ENCODE measurements around the gene XAGE1B. TPM values are rescaled to one million over a fixed set of nuclear protein-coding genes. Genes with fewer than 3 reads are reported as not detected.
"Not testable (repeated sequence)": the region's sequence is repeated elsewhere in the genome, so short reads cannot be mapped to it uniquely, and the experiment has no call there.

The XAGE1B gene
- total RNA-seq, 2 donors from 2014 or later, result not detected

DNA sequence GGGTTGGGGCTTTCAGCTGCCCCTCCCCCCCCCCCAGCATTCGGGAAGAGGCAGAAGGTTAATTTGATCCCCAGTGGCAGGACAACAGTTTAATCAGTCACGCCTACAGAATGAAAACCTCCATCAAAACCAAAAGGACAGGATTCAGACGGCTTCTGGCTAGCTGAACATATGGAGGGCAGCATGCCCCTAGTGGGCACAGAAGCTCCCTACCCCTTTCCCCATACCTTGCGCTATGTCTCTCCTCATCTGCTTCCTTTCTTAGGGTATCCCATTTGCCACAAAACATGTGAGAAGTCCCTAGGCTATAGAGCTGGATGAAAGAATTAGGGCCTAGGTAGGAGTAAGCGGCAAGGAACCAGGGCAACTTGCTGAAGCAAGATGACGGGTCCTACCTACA lies 15.5 kb downstream of the XAGE1B start:
- not testable (repeated sequence) for H3K9me3 Mint-ChIP-seq; ATAC-seq; H3K27me3 Mint-ChIP-seq; DNase-seq (ENCODE audit: low spot score); H3K27ac Mint-ChIP-seq; H3K36me3 Mint-ChIP-seq; H3K4me1 Mint-ChIP-seq (ENCODE audit: low read depth in 2 of 2); H3K4me3 Mint-ChIP-seq

DNA sequence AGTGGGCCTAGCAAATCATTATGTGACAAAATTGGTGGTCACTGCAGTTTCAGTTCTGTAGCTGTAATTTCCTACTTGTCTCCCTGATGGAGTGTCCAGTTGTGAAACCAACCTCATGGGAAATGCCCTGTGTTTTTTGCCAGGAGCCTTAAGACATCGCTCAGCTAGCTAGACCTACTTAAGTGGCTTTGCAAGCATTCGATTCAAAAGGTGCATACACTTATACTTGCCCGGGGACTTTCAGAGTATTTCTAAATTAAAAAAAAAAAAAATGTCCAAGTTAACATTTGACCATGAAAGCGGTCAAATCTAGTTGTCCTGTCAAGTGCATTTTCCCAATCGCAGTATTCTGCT lies 20.5 kb downstream of the XAGE1B start:
- not testable (repeated sequence) for H3K9me3 Mint-ChIP-seq; H3K27ac Mint-ChIP-seq; ATAC-seq; H3K27me3 Mint-ChIP-seq; DNase-seq (ENCODE audit: low spot score); H3K4me3 Mint-ChIP-seq; H3K4me1 Mint-ChIP-seq (ENCODE audit: low read depth in 2 of 2); H3K36me3 Mint-ChIP-seq

DNA sequence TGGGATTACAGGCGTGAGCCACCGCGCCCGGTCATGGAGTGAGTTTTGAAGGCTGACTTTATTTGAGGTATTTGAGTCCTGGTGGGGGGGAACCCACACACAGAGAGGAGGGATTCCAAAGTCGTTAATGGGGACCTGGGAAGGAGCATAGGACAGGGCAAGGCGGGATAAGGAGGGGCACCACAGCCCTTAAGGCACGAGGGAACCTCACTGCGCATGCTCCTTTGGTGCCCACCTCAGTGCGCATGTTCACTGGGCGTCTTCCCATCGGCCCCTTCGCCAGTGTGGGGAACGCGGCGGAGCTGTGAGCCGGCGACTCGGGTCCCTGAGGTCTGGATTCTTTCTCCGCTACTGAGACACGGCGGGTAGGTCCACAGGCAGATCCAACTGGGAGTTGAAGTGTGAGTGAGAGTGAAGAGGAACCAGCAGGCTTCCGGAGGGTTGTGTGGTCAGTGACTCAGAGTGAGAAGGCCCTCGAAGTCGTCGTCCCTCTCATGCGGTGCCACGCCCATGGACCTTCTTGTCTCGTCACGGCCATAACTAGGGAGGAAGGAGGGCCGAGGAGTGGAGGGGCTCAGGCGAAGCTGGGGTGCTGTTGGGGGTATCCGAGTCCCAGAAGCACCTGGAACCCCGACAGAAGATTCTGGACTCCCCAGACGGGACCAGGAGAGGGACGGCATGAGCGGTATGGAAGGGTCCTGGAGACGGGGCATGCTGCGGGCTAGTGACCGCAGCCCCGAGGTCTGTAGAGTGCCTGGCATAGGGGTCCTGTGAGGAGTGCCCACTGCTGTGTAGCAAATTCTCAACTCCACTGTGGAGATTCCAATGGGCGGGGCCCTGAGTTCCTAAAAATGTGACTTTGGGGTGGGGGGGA lies 21.1 kb downstream of the XAGE1B start, which contains the start of gene XAGE1A:
Gene XAGE1A (plus strand): TSS at position 264 of the 874 bp plus-strand sequence. CDS start 1,554 bp downstream, outside the sequence.
- not testable (repeated sequence) for H3K9me3 Mint-ChIP-seq; H3K27me3 Mint-ChIP-seq; H3K4me1 Mint-ChIP-seq (ENCODE audit: low read depth in 2 of 2); H3K36me3 Mint-ChIP-seq; H3K27ac Mint-ChIP-seq; H3K4me3 Mint-ChIP-seq; DNase-seq (ENCODE audit: low spot score)
- ATAC-seq, result peak in 1 of 2 donors; percentile 58

DNA sequence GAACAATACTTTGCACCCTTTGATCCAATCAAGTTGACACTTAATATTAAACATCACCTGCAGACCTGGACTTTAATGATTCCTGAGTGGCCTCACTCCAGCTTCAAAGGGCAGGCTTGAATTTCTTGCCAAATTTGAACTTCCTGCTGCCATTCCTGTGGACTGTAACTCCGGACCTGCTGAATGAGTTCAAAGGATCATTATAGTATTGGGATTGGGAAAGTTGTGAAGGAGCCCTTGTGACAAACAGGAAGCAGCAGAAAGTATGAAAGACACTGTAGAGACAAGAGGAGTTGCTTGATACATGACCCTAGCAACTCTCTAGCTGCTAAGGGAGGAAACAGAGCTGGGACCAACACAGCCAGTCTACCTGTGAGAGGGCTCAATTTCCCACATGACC lies 45.6 kb downstream of the XAGE1B start:
- not testable (repeated sequence) for H3K36me3 Mint-ChIP-seq; DNase-seq (ENCODE audit: low spot score); ATAC-seq; H3K9me3 Mint-ChIP-seq; H3K27ac Mint-ChIP-seq; H3K4me3 Mint-ChIP-seq; H3K4me1 Mint-ChIP-seq (ENCODE audit: low read depth in 2 of 2)
- peaks cover 0 to 14% of the 10 kb centered on the region in 2 donors for H3K27me3 Mint-ChIP-seq

Other genes starting within 250 kb of the XAGE1B start
- gene XAGE2, start 148.0 kb downstream of the XAGE1B start, total RNA-seq, result not detected
- gene XAGE1A, start 21.3 kb downstream of the XAGE1B start, total RNA-seq, result not detected
- not detected for gene SSX7, start 137.8 kb upstream of the XAGE1B start, total RNA-seq
- gene SSX2, start 190.1 kb upstream of the XAGE1B start, total RNA-seq, result not detected
- not detected for gene SSX2B, start 234.2 kb upstream of the XAGE1B start, total RNA-seq

Measured in natural killer cell treated with Interleukin-12 subunit alpha and Interleukin-12 subunit beta and Interleukin-15 and Interleukin-18, amount 100 ng/mL, for 72 hours (primary cell).